Measurements from ENCODE around the gene NEK7. TPM values are rescaled to one million over a fixed set of nuclear protein-coding genes. Genes with fewer than 3 reads are reported as not detected.

NEK7 gene
- total RNA-seq, 1 donor from 2014 or later: 98.1 TPM

DNA sequence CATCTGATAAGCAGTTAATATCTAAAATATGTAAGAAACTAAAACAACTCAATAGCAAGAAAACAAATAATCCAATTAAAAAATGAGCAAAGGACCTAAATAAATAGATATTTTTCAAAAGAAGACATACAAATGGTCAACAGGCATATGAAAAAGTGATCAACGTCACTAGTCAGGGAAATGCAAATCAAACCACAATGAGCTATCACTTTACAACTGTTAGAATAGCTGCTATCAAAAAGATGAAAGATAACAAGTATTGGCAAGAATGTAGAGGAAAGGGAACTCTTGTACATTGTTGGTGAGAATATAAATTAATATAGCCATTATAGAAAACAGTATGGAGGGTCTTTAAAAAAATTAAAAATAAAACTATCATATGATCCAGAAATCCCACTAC, 40.7 kb upstream of the NEK7 start:
- DNase-seq: no peak
- intact Hi-C loops (cut with DNase I): no loop called here
- H3K36me3 ChIP-seq: no peaks in the 10 kb centered on the region

DNA sequence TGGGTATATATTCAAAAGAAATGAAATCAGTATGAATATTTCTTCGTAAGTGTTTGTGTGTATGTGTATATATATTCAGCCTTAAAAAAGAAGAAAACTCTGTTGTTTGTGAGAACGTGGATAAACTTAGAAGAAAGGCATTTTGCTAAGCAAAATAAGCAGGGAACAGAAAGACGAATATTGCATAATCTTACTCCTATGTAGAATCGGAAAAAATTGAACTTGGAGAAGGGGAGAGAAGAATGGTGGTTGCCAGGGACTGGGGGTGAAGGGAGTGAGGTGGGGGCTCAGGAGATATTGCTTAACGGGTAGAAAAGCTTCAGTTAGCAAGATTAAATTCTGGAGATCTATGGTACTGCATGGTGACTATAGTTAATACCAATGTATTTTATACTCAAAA, 40.3 kb upstream of the NEK7 start:
- no peak overlapping the region for H3K4me3 ChIP-seq
- no peaks in the 10 kb centered on the region for H3K27me3 ChIP-seq (ENCODE audit: low read depth)
- no peaks in the 10 kb centered on the region for H3K36me3 ChIP-seq
- no peak overlapping the region for H3K27ac ChIP-seq
- H3K9me3 ChIP-seq: no peaks in the 10 kb centered on the region
- intact Hi-C loops (cut with DNase I): no loop called here
- ATAC-seq (no peak), DNase-seq (no peak)
- TF ChIP-seq, protein P1, sequence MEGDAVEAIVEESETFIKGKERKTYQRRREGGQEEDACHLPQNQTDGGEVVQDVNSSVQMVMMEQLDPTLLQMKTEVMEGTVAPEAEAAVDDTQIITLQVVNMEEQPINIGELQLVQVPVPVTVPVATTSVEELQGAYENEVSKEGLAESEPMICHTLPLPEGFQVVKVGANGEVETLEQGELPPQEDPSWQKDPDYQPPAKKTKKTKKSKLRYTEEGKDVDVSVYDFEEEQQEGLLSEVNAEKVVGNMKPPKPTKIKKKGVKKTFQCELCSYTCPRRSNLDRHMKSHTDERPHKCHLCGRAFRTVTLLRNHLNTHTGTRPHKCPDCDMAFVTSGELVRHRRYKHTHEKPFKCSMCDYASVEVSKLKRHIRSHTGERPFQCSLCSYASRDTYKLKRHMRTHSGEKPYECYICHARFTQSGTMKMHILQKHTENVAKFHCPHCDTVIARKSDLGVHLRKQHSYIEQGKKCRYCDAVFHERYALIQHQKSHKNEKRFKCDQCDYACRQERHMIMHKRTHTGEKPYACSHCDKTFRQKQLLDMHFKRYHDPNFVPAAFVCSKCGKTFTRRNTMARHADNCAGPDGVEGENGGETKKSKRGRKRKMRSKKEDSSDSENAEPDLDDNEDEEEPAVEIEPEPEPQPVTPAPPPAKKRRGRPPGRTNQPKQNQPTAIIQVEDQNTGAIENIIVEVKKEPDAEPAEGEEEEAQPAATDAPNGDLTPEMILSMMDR (IDR thresholded peaks at IDR 0.05): no peak
- no peaks in the 10 kb centered on the region for H3K4me1 ChIP-seq

More for the DNA sequence above, 40.7 kb upstream of the NEK7 start:
- no peak overlapping the region for H3K27ac ChIP-seq
- ATAC-seq: no peak
- TF ChIP-seq, protein P1 (IDR thresholded peaks at IDR 0.05): no peak
- no peaks in the 10 kb centered on the region for H3K4me1 ChIP-seq
- H3K9me3 ChIP-seq: no peaks in the 10 kb centered on the region
- no peak overlapping the region for H3K4me3 ChIP-seq
- no peaks in the 10 kb centered on the region for H3K27me3 ChIP-seq (ENCODE audit: low read depth)

DNA sequence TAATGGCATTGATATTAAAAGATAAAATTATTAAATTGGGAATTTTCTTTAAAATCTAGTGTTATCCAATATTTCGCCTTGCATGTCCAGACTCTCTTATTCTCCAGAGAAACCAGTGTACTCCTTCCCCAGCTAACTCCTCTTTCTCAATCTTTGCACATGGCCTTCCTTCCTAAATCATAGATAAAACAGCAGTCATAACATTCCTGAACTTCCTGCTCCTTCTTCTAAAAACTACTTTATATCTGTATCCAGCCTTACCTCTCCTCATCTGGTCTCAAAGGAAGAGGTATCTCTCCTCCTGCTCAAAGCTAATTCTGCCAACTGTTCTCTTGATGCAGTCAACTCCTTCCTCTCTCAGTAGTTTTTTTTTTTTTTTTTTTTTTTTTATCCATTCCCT, 39.5 kb upstream of the NEK7 start:
- no peak for ATAC-seq
- intact Hi-C loops (cut with DNase I): no loop called here
- H3K9me3 ChIP-seq: no peaks in the 10 kb centered on the region
- TF ChIP-seq, protein P1 (IDR thresholded peaks at IDR 0.05): no peak
- H3K27ac ChIP-seq: no peak overlapping the region
- no peaks in the 10 kb centered on the region for H3K36me3 ChIP-seq
- no peaks in the 10 kb centered on the region for H3K27me3 ChIP-seq (ENCODE audit: low read depth)
- no peak overlapping the region for H3K4me3 ChIP-seq
- H3K4me1 ChIP-seq: no peaks in the 10 kb centered on the region
- no peak for DNase-seq

DNA sequence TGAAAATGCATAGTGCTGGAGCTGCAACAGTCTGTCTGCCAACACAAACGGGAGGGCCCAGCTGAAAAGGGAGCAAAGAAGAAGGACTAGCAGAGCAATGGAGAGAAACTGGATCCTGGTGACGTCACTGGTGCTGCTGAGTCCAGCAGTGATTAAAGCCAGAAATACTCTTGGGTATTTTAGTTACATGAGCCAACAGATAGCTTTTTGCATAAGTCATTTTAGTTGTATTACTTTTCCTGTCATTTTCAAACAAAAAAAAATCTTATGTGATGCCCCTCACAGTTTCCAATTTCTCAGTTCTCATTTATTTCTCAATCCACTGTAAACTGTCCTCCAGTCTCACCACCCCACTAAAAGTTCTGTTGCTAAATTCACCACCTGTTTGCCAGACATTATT, 38.7 kb upstream of the NEK7 start:
- Histone ChIP-seq H3K27ac (no peak overlapping the region), H3K4me3 (no peak overlapping the region), H3K36me3 (no peaks in the 10 kb centered on the region), H3K4me1 (no peaks in the 10 kb centered on the region), H3K27me3 (ENCODE audit: low read depth) (no peaks in the 10 kb centered on the region), H3K9me3 (no peaks in the 10 kb centered on the region)
- TF ChIP-seq, protein P1 (IDR thresholded peaks at IDR 0.05): no peak
- no peak for DNase-seq
- intact Hi-C loops (cut with DNase I): no loop called here
- no peak for ATAC-seq

DNA sequence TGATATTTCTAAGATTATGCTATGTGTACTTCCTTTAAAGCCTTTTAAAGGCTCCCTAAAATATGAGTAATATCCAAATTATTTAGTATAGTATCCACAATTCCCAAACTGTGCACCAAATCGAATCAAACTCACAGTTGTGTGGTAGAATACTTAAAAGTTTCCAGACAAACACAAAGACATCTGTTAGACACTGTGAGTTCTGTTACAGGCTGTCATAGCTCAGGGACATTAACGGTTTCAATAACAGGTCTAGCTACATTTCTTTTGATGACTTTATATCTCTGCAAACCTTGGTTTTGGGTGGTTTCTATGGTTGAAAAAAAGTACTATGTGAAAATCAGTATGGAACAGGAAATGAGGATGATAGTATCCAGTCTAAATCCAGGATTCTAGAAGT, 36.9 kb upstream of the NEK7 start:
- no peak for DNase-seq
- ATAC-seq: no peak
- H3K27me3 ChIP-seq (ENCODE audit: low read depth): no peaks in the 10 kb centered on the region
- no peak overlapping the region for H3K27ac ChIP-seq
- no peak overlapping the region for H3K4me3 ChIP-seq
- TF ChIP-seq, protein P1 (IDR thresholded peaks at IDR 0.05): no peak
- intact Hi-C loops (cut with DNase I): no loop called here
- H3K9me3 ChIP-seq: no peaks in the 10 kb centered on the region
- H3K4me1 ChIP-seq: no peaks in the 10 kb centered on the region
- H3K36me3 ChIP-seq: no peaks in the 10 kb centered on the region

All from lower lobe of right lung (tissue), 2 donors.